Ovary (tissue), 3 donors: ENCODE results near the gene SVEP1.

Experiments used
- EP300 ChIP-seq: sonication (generic); formaldehyde crosslinking; IDR thresholded peaks from one replicate; pipeline ENCODE4 v1.6.1; 2017; ENCODE audit warnings: antibody characterized with exemption
- POLR2A ChIP-seq: fragments of 450-650 bp; IDR thresholded peaks from one replicate; pipeline ENCODE4 v1.6.1; 2017; ENCODE audit warnings: antibody characterized with exemption, mild to moderate bottlenecking, moderate library complexity
- TF ChIP-seq, protein P1 (sequence below), 3 donors: fragments of 450-650 bp in 2 of 3; fragments of 200-600 bp in 1 of 3; IDR thresholded peaks; one replicate each; pipeline versions ENCODE4 v1.5.1 to v1.8.0; 2016 to 2022; ENCODE audit warnings: antibody characterized with exemption in 3 of 3, mild to moderate bottlenecking in 1 of 3
- donor health status: DM: no; HTN: no; CAD: no.

DNA sequence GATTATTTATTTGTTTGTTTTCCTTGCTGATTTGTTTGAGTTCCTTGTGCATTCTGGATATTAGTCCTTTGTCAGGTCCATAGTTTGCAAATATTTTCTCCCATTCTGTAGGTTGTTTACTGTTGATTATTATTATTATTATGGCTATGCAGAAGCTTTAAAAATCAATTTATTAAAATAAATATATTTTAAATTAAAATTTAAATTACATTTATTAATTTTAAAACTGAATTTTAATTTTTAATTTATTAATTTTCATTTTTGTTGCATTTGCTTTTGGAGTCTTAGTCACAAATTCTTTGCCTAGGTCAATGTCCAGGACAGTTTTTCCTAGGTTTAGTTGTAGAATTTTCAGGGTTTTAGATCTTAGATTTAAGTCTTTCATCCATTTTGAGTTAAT, 50.9 kb downstream of the SVEP1 start:
- TF ChIP-seq POLR2A (no peak), EP300 (no peak)
- TF ChIP-seq, protein P1, sequence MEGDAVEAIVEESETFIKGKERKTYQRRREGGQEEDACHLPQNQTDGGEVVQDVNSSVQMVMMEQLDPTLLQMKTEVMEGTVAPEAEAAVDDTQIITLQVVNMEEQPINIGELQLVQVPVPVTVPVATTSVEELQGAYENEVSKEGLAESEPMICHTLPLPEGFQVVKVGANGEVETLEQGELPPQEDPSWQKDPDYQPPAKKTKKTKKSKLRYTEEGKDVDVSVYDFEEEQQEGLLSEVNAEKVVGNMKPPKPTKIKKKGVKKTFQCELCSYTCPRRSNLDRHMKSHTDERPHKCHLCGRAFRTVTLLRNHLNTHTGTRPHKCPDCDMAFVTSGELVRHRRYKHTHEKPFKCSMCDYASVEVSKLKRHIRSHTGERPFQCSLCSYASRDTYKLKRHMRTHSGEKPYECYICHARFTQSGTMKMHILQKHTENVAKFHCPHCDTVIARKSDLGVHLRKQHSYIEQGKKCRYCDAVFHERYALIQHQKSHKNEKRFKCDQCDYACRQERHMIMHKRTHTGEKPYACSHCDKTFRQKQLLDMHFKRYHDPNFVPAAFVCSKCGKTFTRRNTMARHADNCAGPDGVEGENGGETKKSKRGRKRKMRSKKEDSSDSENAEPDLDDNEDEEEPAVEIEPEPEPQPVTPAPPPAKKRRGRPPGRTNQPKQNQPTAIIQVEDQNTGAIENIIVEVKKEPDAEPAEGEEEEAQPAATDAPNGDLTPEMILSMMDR (IDR thresholded peaks at IDR 0.05), result no peak
